Endothelial cell of umbilical vein (primary cell): ENCODE measurements around the gene CCL7. TPM values are rescaled to one million over a fixed set of nuclear protein-coding genes. Genes with fewer than 3 reads are reported as not detected.
"Not testable (repeated sequence)": the region's sequence is repeated elsewhere in the genome, so short reads cannot be mapped to it uniquely, and the experiment has no call there.

Source experiments
- BruUV-seq: library from RNA; stranded (reverse); fragments of 400-500 nt; replicated peaks from 2 replicates; lab custom pipeline; 2021; lab: Mats Ljungman, UMichigan
- CTCF ChIA-PET: fragments of 300-600, 350-600 bp; sonication (Branson Sonifier 250); formaldehyde crosslinking; loops from one replicate; lab custom pipeline; 2021; ENCODE audit warnings: antibody characterized with exemption, inconsistent platforms; lab: Charles Lee
- POLR2A ChIA-PET: fragments of 300-600, 350-600 bp; sonication (Branson Sonifier 250); formaldehyde crosslinking; loops from one replicate; lab custom pipeline; 2021; ENCODE audit warnings: antibody characterized with exemption, inconsistent platforms; lab: Charles Lee
- DNase-seq: peaks from one replicate; pipeline ENCODE4 v3.0.0-alpha.2; 2011; ENCODE audit warnings: low read depth, low spot score
- FAIRE-seq: peaks from 2 replicates; lab custom pipeline; 2011; peaks lifted over from hg19 to GRCh38; lab: Jason Lieb, UNC
- H2AFZ ChIP-seq: 2 replicates; pipeline ENCODE4 v1.6.0; 2012; ENCODE audit warnings: low read depth, low read length, control low read depth, inconsistent platforms
- H3K27ac ChIP-seq: 2 replicates; pipeline ENCODE4 v1.5.1; 2011; ENCODE audit warnings: low read depth, mild to moderate bottlenecking, control low read depth, low read length, moderate library complexity; ENCODE audit not compliant: insufficient read depth
- H3K27me3 ChIP-seq, 2 experiments: 2 replicates each; pipeline versions ENCODE4 v1.6.0 to v1.6.1; 2011; ENCODE audit warnings: low read length in 2 of 2, mixed read lengths in 1 of 2; ENCODE audit not compliant: control insufficient read depth in 2 of 2, insufficient read depth in 2 of 2
- H3K36me3 ChIP-seq, 2 experiments: 2 replicates in 1 of 2; 3 replicates in 1 of 2; pipeline ENCODE4 v1.5.1; 2011; ENCODE audit warnings: low read length in 2 of 2, mild to moderate bottlenecking in 1 of 2, moderate library complexity in 1 of 2; ENCODE audit not compliant: control insufficient read depth in 2 of 2, insufficient read depth in 2 of 2; ENCODE audit errors: extremely low read depth in 1 of 2
- H3K4me1 ChIP-seq: 3 replicates; pipeline ENCODE4 v1.5.1; 2011; ENCODE audit warnings: mild to moderate bottlenecking, low read length; ENCODE audit not compliant: control insufficient read depth, insufficient read depth; ENCODE audit errors: extremely low read depth
- H3K4me2 ChIP-seq: 2 replicates; pipeline ENCODE4 v1.6.1; 2011; ENCODE audit warnings: low read length, control low read depth, mixed read lengths; ENCODE audit not compliant: insufficient read depth
- H3K4me3 ChIP-seq, 3 experiments: fragments of 200-600 bp in 1 of 3; sonication (generic), shearing (Covaris generic) in 1 of 3; replicated peaks in 1 of 3; 2 replicates each; pipeline ENCODE4 v1.5.1; 2011 to 2016; ENCODE audit warnings: control low read depth in 3 of 3, low read length in 3 of 3, mild to moderate bottlenecking in 2 of 3, inconsistent platforms in 1 of 3, low read depth in 1 of 3, moderate library complexity in 1 of 3; ENCODE audit not compliant: insufficient read depth in 1 of 3
- H3K79me2 ChIP-seq: 2 replicates; pipeline ENCODE4 v1.6.0; 2012; ENCODE audit warnings: low read length, inconsistent platforms; ENCODE audit not compliant: control insufficient read depth, insufficient read depth
- H3K9ac ChIP-seq: replicated peaks from 2 replicates; pipeline ENCODE3; 2011; ENCODE audit warnings: low read length, control low read depth; ENCODE audit not compliant: insufficient read depth; ENCODE audit errors: extremely low read depth
- H3K9me1 ChIP-seq: replicated peaks from 3 replicates; pipeline ENCODE4 v1.6.0; 2011; ENCODE audit warnings: mild to moderate bottlenecking, low read length; ENCODE audit not compliant: control insufficient read depth, insufficient read depth; ENCODE audit errors: extremely low read depth
- H3K9me3 ChIP-seq: replicated peaks from 2 replicates; pipeline ENCODE4 v1.5.1; 2012; ENCODE audit warnings: low read length, inconsistent platforms; ENCODE audit not compliant: control insufficient read depth, insufficient read depth
- H4K20me1 ChIP-seq: replicated peaks from 2 replicates; pipeline ENCODE3; 2011; ENCODE audit warnings: mild to moderate bottlenecking, low read length; ENCODE audit not compliant: control insufficient read depth, insufficient read depth; ENCODE audit errors: extremely low read depth
- EZH2 ChIP-seq: IDR thresholded peaks from 2 replicates; pipeline ENCODE4 v1.6.1; 2012; ENCODE audit warnings: borderline replicate concordance, low read depth, mild to moderate bottlenecking, moderate library complexity, low read length, inconsistent platforms; ENCODE audit not compliant: severe bottlenecking
- FOS ChIP-seq: IDR thresholded peaks from 2 replicates; pipeline ENCODE4 v1.6.1; 2011; ENCODE audit warnings: mild to moderate bottlenecking, low read length, moderate library complexity, borderline replicate concordance; ENCODE audit not compliant: insufficient read depth
- GATA2 ChIP-seq: IDR thresholded peaks from 2 replicates; pipeline ENCODE4 v1.7.0; 2011; ENCODE audit warnings: low read depth, mild to moderate bottlenecking, moderate library complexity, mixed read lengths, low read length; ENCODE audit not compliant: insufficient read length, insufficient read depth
- MYC ChIP-seq: IDR thresholded peaks from one replicate; pipeline ENCODE4 v1.6.1; 2011; ENCODE audit warnings: mild to moderate bottlenecking, low read depth, low read length
- POLR2AphosphoS5 ChIP-seq: IDR thresholded peaks from 2 replicates; pipeline ENCODE4 v1.6.1; 2012; ENCODE audit warnings: low read depth, mild to moderate bottlenecking, control low read depth, low read length, moderate library complexity; ENCODE audit not compliant: insufficient read depth
- dilution Hi-C: fragments of 300-500 bp; cut with MboI; formaldehyde crosslinking; loops from one replicate; pipeline ENCODE4 v1.15.0; 2019; ENCODE audit warnings: low sequenced_read_pairs; ENCODE audit not compliant: extremely low pct_ligation_motif_present
- intact Hi-C: fragments of 100-400 bp; cut with micrococcal nuclease; formaldehyde crosslinking; loops from one replicate; pipeline ENCODE4 v1.10.0; 2022
- polyA plus RNA-seq, 4 experiments: library from polyadenylated mRNA; depleted of rRNA in 3 of 4; stranded (reverse) in 3 of 4; unstranded in 1 of 4; fragments of >200 nt; gene quantifications; 2 replicates each; pipeline versions ENCODE4 v1.2.1 to v1.2.3, GENCODE V29; 2011 to 2012; ENCODE audit warnings: missing spikeins in 1 of 4
- total RNA-seq: library from RNA; stranded (reverse); gene quantifications from 2 replicates; pipeline ENCODE4 v1.2.3, GENCODE V29; 2021
- TF ChIP-seq, protein P1 (sequence below), 2 donors: IDR thresholded peaks; 1 replicate in 1 of 2; 2 replicates in 1 of 2; pipeline ENCODE4 v1.5.1; 2011; ENCODE audit warnings: low read length in 2 of 2, mild to moderate bottlenecking in 2 of 2, moderate library complexity in 2 of 2, control low read depth in 1 of 2, inconsistent platforms in 1 of 2, low read depth in 1 of 2; ENCODE audit not compliant: insufficient read depth in 1 of 2; ENCODE audit errors: extremely low read depth in 1 of 2

Gene CCL7
- total and polyA plus RNA-seq, 2 donors (not counting 3 experiments of a cell fraction or from before 2014, with no cell fraction given): 0.25 TPM; not detected in 1

DNA sequence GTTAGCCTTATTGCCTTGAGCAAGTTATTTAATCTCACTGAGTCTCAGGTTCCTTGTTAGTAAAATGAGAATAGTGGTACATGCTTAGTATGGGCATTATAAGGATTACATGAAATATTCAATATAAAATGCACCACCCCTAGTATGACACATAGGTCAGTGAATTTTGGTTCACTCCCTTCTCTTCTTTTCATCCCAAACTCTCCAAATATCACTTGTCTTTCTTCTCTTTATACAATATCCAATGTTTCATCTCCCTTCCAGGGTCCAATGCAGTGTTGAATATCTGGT lies 43.3 kb upstream of the CCL7 start:
- Histone ChIP-seq H2AFZ (no peak overlapping the region), H3K4me3 (no peak overlapping the region), H3K9me3 (no peaks in the 10 kb centered on the region), H3K27me3 (peaks cover 4 to 10% of the 10 kb centered on the region in 2 experiments), H3K9ac (no peak overlapping the region), H3K27ac (no peak overlapping the region), H3K9me1 (no peaks in the 10 kb centered on the region), H3K4me1 (no peaks in the 10 kb centered on the region), H4K20me1 (no peaks in the 10 kb centered on the region), H3K79me2 (no peaks in the 10 kb centered on the region), H3K4me2 (no peak overlapping the region), H3K36me3 (no peaks in the 10 kb centered on the region)
- ChIA-PET POLR2A (no interaction called here), CTCF (interaction anchor here (1.0 to 1.8 kb wide), 2 partner anchors 11 to 26 kb away, joined by 3 to 7 read pairs; no protein-coding TSS in a partner anchor)
- intact Hi-C loops (no loop called here), dilution Hi-C loops (no loop called here)
- no TSS peak for BruUV-seq
- no peak for TF ChIP-seq MYC
- TF ChIP-seq FOS: no peak
- TF ChIP-seq, protein P1, sequence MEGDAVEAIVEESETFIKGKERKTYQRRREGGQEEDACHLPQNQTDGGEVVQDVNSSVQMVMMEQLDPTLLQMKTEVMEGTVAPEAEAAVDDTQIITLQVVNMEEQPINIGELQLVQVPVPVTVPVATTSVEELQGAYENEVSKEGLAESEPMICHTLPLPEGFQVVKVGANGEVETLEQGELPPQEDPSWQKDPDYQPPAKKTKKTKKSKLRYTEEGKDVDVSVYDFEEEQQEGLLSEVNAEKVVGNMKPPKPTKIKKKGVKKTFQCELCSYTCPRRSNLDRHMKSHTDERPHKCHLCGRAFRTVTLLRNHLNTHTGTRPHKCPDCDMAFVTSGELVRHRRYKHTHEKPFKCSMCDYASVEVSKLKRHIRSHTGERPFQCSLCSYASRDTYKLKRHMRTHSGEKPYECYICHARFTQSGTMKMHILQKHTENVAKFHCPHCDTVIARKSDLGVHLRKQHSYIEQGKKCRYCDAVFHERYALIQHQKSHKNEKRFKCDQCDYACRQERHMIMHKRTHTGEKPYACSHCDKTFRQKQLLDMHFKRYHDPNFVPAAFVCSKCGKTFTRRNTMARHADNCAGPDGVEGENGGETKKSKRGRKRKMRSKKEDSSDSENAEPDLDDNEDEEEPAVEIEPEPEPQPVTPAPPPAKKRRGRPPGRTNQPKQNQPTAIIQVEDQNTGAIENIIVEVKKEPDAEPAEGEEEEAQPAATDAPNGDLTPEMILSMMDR (IDR thresholded peaks at IDR 0.05; ENCODE audit: extremely low read depth in 1 of 2, insufficient read depth in 1 of 2, low read depth in 1 of 2, low read length in 2 of 2): no peak
- TF ChIP-seq GATA2: no peak
- TF ChIP-seq EZH2: no peak
- no peak for TF ChIP-seq POLR2AphosphoS5
- no peak for DNase-seq
- FAIRE-seq: no peak

DNA sequence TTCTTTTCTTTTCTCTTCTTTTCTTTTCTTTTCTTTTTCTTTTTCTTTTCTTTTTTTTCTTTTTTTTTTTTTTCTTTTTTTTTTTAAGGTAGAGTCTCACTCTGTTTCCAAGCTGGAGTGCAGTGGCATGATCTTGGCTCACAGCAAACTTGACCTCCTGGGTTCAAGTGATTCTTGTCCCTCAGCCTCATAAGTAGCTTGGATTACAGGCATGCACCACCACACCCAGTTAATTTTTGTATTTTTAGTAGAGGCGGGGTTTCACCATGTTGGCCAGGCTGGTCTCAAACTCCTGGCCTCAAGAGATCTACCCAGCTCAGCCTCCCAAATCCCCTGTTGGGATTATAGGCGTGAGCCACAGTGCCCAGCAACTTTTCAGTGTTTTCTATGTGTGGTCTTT lies 42.7 kb upstream of the CCL7 start:
- dilution Hi-C loops, BruUV-seq, POLR2A ChIA-PET: not testable (repeated sequence)

More for the DNA sequence above, 42.7 kb upstream of the CCL7 start:
- H4K20me1 ChIP-seq, H3K27ac ChIP-seq, H2AFZ ChIP-seq, H3K9me3 ChIP-seq, H3K4me1 ChIP-seq, H3K9ac ChIP-seq, intact Hi-C loops, H3K4me2 ChIP-seq, H3K36me3 ChIP-seq, H3K4me3 ChIP-seq, H3K79me2 ChIP-seq, H3K9me1 ChIP-seq, H3K27me3 ChIP-seq, FAIRE-seq, DNase-seq: not testable (repeated sequence)
- CTCF ChIA-PET: interaction anchor here (0.7 to 1.8 kb wide), 3 partner anchors 8 to 26 kb away, joined by 3 to 7 read pairs (median 3); no protein-coding TSS in a partner anchor
